Measurements from ENCODE around the gene KIAA1217. TPM values are rescaled to one million over a fixed set of nuclear protein-coding genes. Genes with fewer than 3 reads are reported as not detected.

The KIAA1217 gene
- total and polyA plus RNA-seq, 2 of the 8 experiments (the other 6 are each of a cell fraction or from before 2014, with no cell fraction given), result 4.5 to 15.6 TPM

DNA sequence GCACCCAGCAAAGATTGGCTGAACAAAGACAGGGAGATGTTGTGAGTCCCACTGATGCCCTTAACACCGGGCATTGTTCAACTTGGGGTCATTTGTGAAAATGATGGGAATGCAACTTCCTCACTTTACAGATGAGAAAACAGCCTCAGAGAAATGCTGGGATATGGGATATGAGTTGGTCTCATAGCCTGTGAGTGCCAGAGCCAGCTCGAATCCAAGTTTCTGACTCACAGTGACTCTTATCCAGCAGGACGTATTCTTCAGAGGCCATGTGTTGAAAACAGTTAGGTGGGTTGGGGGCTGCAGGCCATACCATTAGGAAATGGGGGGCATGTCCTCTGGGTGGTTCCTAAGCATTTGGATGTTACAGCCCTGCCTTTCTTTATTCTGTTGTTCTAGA, 45.2 kb downstream of the KIAA1217 start (continued):
- TF ChIP-seq SIN3A (conservative IDR thresholded peaks at IDR 0.05 in 1 of 2, IDR thresholded peaks at IDR 0.05 in 1 of 2; ENCODE audit: low read depth in 1 of 2, low read length in 2 of 2), result no peak

Data from H1 (cell line).